H1 (cell line): ENCODE measurements around the gene ASB6. TPM values are rescaled to one million over a fixed set of nuclear protein-coding genes. Genes with fewer than 3 reads are reported as not detected.

Experiments
- KDM4A ChIP-seq: IDR thresholded peaks from one replicate; pipeline ENCODE4 v1.7.1; 2012; ENCODE audit warnings: low read depth, mild to moderate bottlenecking, moderate library complexity, low read length, inconsistent platforms; ENCODE audit not compliant: severe bottlenecking
- TAF1 ChIP-seq: IDR thresholded peaks from 2 replicates; pipeline ENCODE4 v1.6.1; 2011; ENCODE audit warnings: mild to moderate bottlenecking, low read depth, low read length
- TEAD4 ChIP-seq: IDR thresholded peaks from 2 replicates; pipeline ENCODE4 v1.6.1; 2012; ENCODE audit warnings: low read depth, low read length, inconsistent platforms, mixed read lengths
- polyA plus RNA-seq, 7 experiments: library from polyadenylated mRNA; depleted of rRNA in 3 of 7; stranded (reverse) in 5 of 7; unstranded in 2 of 7; fragments of >200 nt in 5 of 7; fragments of 200-250 nt in 2 of 7; gene quantifications; 1 replicate in 5 of 7; 2 replicates in 1 of 7; 4 replicates in 1 of 7; pipeline versions ENCODE4 v1.2.1 to v1.2.3, GENCODE V29; 2011 to 2013; ENCODE audit warnings: missing spikeins in 2 of 7, mixed read lengths in 2 of 7
- total RNA-seq: library from RNA; stranded (reverse); fragmentation: NEBNext Ultra II Directional; extraction: Animal tissue kit (Norgen Biotek cat#: 25700); gene quantifications from 2 replicates; pipeline ENCODE4 v1.2.1, GENCODE V29; 2021

The ASB6 gene
- total and polyA plus RNA-seq, 2 of the 8 experiments (the other 6 are each of a cell fraction or from before 2014, with no cell fraction given): 14.0 to 17.3 TPM

- no peak for TF ChIP-seq TEAD4
- no peak for TF ChIP-seq KDM4A
- no peak for TF ChIP-seq TAF1
Measured at GRCh38 chr9:129666575-129666974, 24.6 kb upstream of the ASB6 start (continued).
